Caki2 (cell line): ENCODE data around the gene MBOAT7. TPM values are rescaled to one million over a fixed set of nuclear protein-coding genes. Genes with fewer than 3 reads are reported as not detected.
A peak's percentile ranks its signal among the peaks of the same experiment; 100 is the strongest.

ENCODE experiments used
- DNase-seq: peaks from one replicate; pipeline ENCODE4 v3.0.0-alpha.2; 2015; ENCODE audit warnings: low read depth
- in situ Hi-C: cut with HindIII; loops from 2 replicates; pipeline ENCODE4 v1.10.0; 2016; ENCODE audit warnings: low sequenced_read_pairs, low pct_unique_long_range_greater_than_20kb, mixed read lengths
- total RNA-seq: library from RNA; depleted of rRNA; stranded (reverse); fragments of >200 nt; shearing (Covaris generic); gene quantifications from 2 replicates; pipeline ENCODE4 v1.2.3, GENCODE V29; 2014; ENCODE audit warnings: low replicate concordance; rRNA removed

The MBOAT7 gene
- total RNA-seq, 1 experiment from 2014 or later, result 108 TPM

DNA sequence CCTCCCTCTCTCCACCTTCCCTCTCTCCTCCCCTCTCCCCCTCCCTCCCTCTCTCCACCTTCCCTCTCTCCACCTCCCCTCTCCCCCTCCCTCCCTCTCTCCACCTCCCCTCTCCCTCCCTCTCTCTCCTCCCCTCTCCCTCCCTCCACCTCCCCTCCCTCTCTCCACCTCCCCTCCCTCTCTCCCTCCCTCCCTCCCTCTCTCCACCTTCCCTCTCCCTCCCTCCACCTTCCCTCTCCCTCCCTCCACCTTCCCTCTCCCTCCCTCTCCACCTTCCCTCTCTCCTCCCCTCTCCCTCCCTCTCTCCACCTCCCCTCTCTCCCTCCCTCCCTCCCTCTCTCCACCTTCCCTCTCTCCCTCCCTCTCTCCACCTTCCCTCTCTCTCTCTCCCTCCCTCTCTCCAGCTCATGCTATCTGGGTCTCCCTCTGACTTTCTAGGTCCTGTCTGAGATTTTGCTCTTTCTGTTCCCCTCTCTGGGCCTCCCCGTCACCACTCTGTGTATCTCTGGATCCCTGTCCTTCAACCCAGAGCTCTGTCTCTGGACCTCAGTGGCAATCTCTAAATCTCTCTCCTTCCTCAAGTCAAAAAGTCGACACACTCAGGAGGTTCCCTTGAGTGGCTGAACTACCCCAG, 55.3 kb downstream of the MBOAT7 start:
- DNase-seq, result no peak
- in situ Hi-C loops, result no loop called here

- in situ Hi-C loops, result no loop called here
- peak; percentile 50 for DNase-seq
Observed at GRCh38 chr19:54133312-54133956, 55.9 kb downstream of the MBOAT7 start.

DNA sequence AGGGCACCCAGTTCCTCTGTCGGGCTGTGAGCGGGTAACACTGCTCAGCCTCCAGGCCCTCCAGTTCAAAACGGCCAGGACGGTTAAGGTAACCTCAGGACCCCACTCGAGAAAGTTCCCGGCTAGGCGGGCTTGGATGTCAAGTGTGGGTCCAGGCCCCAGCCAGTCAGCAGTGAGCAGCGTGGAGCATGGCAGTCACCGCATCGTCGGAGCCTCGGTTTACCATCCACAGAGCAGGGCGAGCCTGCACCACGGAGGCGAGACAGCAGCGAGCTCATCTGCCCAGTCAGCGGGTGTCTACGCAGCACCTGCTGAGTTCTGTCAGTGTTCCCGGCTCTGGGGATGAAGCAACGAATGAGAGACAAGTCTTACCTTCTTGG, 59.8 kb downstream of the MBOAT7 start:
- in situ Hi-C loops, result no loop called here
- no peak for DNase-seq

DNA sequence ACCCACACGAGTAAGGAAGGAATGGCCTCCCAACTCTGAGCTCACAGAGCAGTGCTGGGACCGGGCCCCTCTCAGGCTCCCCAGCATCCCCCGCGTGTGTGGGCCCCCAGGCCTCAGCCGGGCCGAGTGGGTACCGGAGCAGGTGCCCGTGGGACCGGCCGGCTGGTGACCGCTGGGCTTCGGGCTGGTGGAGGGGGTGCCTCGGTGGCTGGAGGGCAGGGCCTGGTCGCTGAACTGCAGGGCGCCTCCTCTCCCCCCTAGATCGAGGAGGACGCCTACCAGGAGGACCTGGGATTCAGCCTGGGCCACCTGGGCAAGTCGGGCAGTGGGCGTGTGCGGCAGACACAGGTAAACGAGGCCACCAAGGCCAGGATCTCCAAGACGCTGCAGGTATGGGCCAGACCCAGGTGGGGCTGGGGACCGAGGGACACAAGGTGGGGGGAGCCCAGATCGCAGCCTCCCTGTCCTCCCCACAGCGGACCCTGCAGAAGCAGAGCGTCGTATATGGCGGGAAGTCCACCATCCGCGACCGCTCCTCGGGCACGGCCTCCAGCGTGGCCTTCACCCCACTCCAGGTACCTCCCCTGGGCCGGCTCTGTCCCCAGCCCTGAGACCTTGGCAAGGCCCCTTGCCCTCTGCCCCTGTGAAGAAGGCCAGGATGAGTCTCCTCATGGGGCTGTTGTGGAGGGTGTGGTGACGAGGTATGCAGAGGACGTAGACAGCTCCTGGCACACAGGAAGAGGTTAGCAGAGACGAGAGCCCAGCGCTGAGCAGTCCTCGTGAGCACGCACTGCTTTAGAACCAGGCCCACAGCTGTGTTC, 60.4 kb downstream of the MBOAT7 start:
- in situ Hi-C loops, result no loop called here
- DNase-seq, result no peak

GRCh38 chr19:54128441-54128725, 61.0 kb downstream of the MBOAT7 start:
- no peak for DNase-seq
- in situ Hi-C loops, result no loop called here

GRCh38 chr19:54127688-54128440, 61.5 kb downstream of the MBOAT7 start:
- in situ Hi-C loops, result no loop called here
- DNase-seq, result no peak

GRCh38 chr19:54125713-54126112, 63.7 kb downstream of the MBOAT7 start:
- in situ Hi-C loops, result no loop called here
- DNase-seq, result no peak

GRCh38 chr19:54124393-54124792, 65.0 kb downstream of the MBOAT7 start:
- in situ Hi-C loops, result no loop called here
- no peak for DNase-seq

DNA sequence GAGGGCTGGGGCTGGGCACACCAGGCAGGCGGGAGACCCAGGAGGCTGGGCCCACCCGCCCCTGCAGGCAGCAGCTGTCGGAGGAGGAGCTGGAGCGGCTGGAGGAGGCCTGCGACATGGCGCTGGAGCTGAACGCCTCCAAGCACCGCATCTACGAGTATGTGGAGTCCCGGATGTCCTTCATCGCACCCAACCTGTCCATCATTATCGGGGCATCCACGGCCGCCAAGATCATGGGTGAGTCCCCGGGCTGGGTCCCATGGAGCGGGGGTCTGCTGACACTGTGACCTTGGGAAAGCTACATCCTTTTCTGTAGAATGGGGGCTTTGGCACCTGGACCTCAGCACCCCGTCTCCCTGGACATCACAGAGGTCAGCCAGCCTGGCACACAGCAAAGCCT, 65.7 kb downstream of the MBOAT7 start:
- in situ Hi-C loops, result no loop called here
- no peak for DNase-seq

Other genes with a start within 250 kb of the MBOAT7 start
- not detected in 2 replicates for gene CACNG8, start 226.6 kb downstream of the MBOAT7 start, total RNA-seq
- not detected in 2 replicates for gene CACNG6, start 197.9 kb downstream of the MBOAT7 start, total RNA-seq
- gene VSTM1, start 125.7 kb downstream of the MBOAT7 start, total RNA-seq, result 6.0 TPM in 1 of 2 replicates, not detected in the other
- gene TARM1, start 108.2 kb downstream of the MBOAT7 start, total RNA-seq, result not detected in 2 replicates
- gene OSCAR, start 88.8 kb downstream of the MBOAT7 start, total RNA-seq, result not detected in 2 replicates
- gene NDUFA3, start 86.7 kb downstream of the MBOAT7 start, total RNA-seq, result 27.2 and 50.8 TPM in 2 replicates
- gene TFPT, start 73.9 kb downstream of the MBOAT7 start, total RNA-seq, result 19.9 and 30.5 TPM in 2 replicates
- 109 and 128 TPM in 2 replicates for gene PRPF31, start 73.8 kb downstream of the MBOAT7 start, total RNA-seq
- gene CNOT3, start 51.8 kb downstream of the MBOAT7 start, total RNA-seq, result 3.3 and 18.4 TPM in 2 replicates
- 9.3 and 16.9 TPM in 2 replicates for gene LENG1, start 29.9 kb downstream of the MBOAT7 start, total RNA-seq
- not detected in 2 replicates for gene TMC4, start 16.4 kb downstream of the MBOAT7 start, total RNA-seq
- gene TSEN34, start 1.7 kb upstream of the MBOAT7 start, total RNA-seq, result 214 and 219 TPM in 2 replicates
- gene RPS9, start 11.3 kb upstream of the MBOAT7 start, total RNA-seq, result 2,272 and 2,379 TPM in 2 replicates
- not detected in 2 replicates for gene LILRB3, start 33.4 kb upstream of the MBOAT7 start, total RNA-seq
- gene LILRA6, start 53.2 kb upstream of the MBOAT7 start, total RNA-seq, result not detected in 2 replicates
- not detected in 2 replicates for gene LILRB5, start 67.7 kb upstream of the MBOAT7 start, total RNA-seq
- not detected in 2 replicates for gene LILRB2, start 91.5 kb upstream of the MBOAT7 start, total RNA-seq
- gene LILRA5, start 123.6 kb upstream of the MBOAT7 start, total RNA-seq, result not detected in 2 replicates
- gene LILRA4, start 149.6 kb upstream of the MBOAT7 start, total RNA-seq, result not detected in 2 replicates
- gene LAIR1, start 175.4 kb upstream of the MBOAT7 start, total RNA-seq, result not detected in 2 replicates
- gene TTYH1, start 225.9 kb upstream of the MBOAT7 start, total RNA-seq, result not detected in 2 replicates